Endodermal cell (in vitro differentiated cells): ENCODE measurements around the gene OTOG. TPM values are rescaled to one million over a fixed set of nuclear protein-coding genes. Genes with fewer than 3 reads are reported as not detected.

Experiments
- DNase-seq: peaks from one replicate; pipeline ENCODE4 v3.0.0-alpha.2; 2017
- H3K27ac ChIP-seq: 2 replicates; pipeline ENCODE4 v1.5.1; 2013; ENCODE audit warnings: mild to moderate bottlenecking, low read depth, low read length, moderate library complexity
- H3K27me3 ChIP-seq: 2 replicates; pipeline ENCODE4 v1.6.1; 2013; ENCODE audit warnings: mild to moderate bottlenecking, low read length, moderate library complexity; ENCODE audit not compliant: insufficient read depth, control insufficient read depth, poor library complexity, severe bottlenecking
- H3K36me3 ChIP-seq: 2 replicates; pipeline ENCODE4 v1.7.0; 2013; ENCODE audit warnings: mild to moderate bottlenecking, low read length, moderate library complexity; ENCODE audit not compliant: control insufficient read depth, insufficient read depth
- H3K4me1 ChIP-seq: one replicate; pipeline ENCODE4 v1.7.0; 2013; ENCODE audit warnings: low read length; ENCODE audit not compliant: control insufficient read depth, insufficient read depth
- H3K4me3 ChIP-seq: 2 replicates; pipeline ENCODE4 v1.5.1; 2013; ENCODE audit warnings: mild to moderate bottlenecking, low read length, moderate library complexity
- H3K9ac ChIP-seq: 2 replicates; pipeline ENCODE4 v1.6.1; 2013; ENCODE audit warnings: mild to moderate bottlenecking, low read length, moderate library complexity; ENCODE audit not compliant: poor library complexity, severe bottlenecking; ENCODE audit errors: extremely low read depth
- H3K9me3 ChIP-seq: 2 replicates; pipeline ENCODE4 v1.6.1; 2013; ENCODE audit warnings: mild to moderate bottlenecking, low read length, moderate library complexity; ENCODE audit not compliant: control insufficient read depth
- H3K27ac Mint-ChIP-seq: 2 replicates; pipeline ENCODE4 v1.8.0; 2020; ENCODE audit warnings: mixed read lengths
- H3K27me3 Mint-ChIP-seq: 2 replicates; pipeline ENCODE4 v1.8.0; 2021; ENCODE audit warnings: mild to moderate bottlenecking, mixed read lengths; ENCODE audit not compliant: insufficient read depth
- H3K36me3 Mint-ChIP-seq: 2 replicates; pipeline ENCODE4 v1.8.0; 2020; ENCODE audit warnings: low read depth, mixed read lengths
- H3K4me1 Mint-ChIP-seq: 2 replicates; pipeline ENCODE4 v1.8.0; 2020; ENCODE audit warnings: mixed read lengths
- H3K4me3 Mint-ChIP-seq: 2 replicates; pipeline ENCODE4 v1.8.0; 2020; ENCODE audit warnings: mild to moderate bottlenecking, moderate library complexity, mixed read lengths
- H3K9me3 Mint-ChIP-seq: 2 replicates; pipeline ENCODE4 v1.8.0; 2020; ENCODE audit warnings: mild to moderate bottlenecking, mixed read lengths
- WGBS, 2 experiments: methylation state at CpG; one replicate each; pipeline versions ENCODE4 v1.1.5 to v1.1.7; 2013; ENCODE audit warnings: missing lambda C conversion rate in 2 of 2, mixed read lengths in 1 of 2; ENCODE audit not compliant: insufficient coverage in 1 of 2, insufficient read length in 1 of 2; 5-methylcytosine and 5-hydroxymethylcytosine counted together
- total RNA-seq, 2 donors: library from RNA; stranded (reverse); fragmentation: NEBNext Ultra II Directional in 1 of 2; extraction: Animal tissue kit (Norgen Biotek cat#: 25700) in 1 of 2; gene quantifications; 2 replicates in 1 of 2; 3 replicates in 1 of 2; pipeline ENCODE4 v1.2.1, GENCODE V29; 2021
- TF ChIP-seq, protein P1 (sequence below): fragments of 200-600 bp; sonication (generic); conservative IDR thresholded peaks from 2 replicates; pipeline ENCODE4 v1.5.0; 2021; ENCODE audit warnings: antibody characterized with exemption, mild to moderate bottlenecking

The OTOG gene
- total RNA-seq, 2 donors from 2014 or later: 0.33 to 0.55 TPM

DNA sequence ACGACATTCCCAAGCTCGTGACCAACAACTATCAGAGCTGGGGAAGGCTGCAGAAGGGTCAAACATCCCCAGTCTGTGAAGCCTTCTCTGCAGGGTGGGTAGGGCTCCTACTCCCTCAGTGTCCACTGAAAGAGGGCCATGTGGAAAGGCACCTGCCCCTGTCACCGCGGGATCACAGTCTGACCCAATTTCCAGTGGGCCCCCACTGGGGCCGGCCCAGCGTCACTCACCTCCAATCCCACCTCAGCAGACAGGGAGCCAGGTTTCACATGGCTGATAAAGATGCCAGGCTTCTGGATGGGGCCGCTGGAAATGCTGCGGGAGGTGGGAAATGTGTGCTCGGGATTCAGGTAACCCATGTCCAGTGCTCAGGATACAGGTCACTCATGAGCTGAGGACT, 22.8 kb upstream of the OTOG start:
- 81 to 93% methylated on average over 8 to 9 of the region's 9 CpGs for WGBS, 2 experiments
- Mint-ChIP-seq H3K4me1 (peaks cover 2% of the 10 kb centered on the region), H3K9me3 (no peaks in the 10 kb centered on the region), H3K36me3 (no peaks in the 10 kb centered on the region), H3K4me3 (no peak overlapping the region), H3K27ac (no peak overlapping the region), H3K27me3 (peaks cover 2% of the 10 kb centered on the region)
- Histone ChIP-seq H3K4me1 (no peaks in the 10 kb centered on the region), H3K36me3 (no peaks in the 10 kb centered on the region), H3K27me3 (no peaks in the 10 kb centered on the region), H3K27ac (no peak overlapping the region), H3K9me3 (no peaks in the 10 kb centered on the region), H3K4me3 (no peak overlapping the region), H3K9ac (no peak overlapping the region)
- no peak for DNase-seq
- TF ChIP-seq, protein P1, sequence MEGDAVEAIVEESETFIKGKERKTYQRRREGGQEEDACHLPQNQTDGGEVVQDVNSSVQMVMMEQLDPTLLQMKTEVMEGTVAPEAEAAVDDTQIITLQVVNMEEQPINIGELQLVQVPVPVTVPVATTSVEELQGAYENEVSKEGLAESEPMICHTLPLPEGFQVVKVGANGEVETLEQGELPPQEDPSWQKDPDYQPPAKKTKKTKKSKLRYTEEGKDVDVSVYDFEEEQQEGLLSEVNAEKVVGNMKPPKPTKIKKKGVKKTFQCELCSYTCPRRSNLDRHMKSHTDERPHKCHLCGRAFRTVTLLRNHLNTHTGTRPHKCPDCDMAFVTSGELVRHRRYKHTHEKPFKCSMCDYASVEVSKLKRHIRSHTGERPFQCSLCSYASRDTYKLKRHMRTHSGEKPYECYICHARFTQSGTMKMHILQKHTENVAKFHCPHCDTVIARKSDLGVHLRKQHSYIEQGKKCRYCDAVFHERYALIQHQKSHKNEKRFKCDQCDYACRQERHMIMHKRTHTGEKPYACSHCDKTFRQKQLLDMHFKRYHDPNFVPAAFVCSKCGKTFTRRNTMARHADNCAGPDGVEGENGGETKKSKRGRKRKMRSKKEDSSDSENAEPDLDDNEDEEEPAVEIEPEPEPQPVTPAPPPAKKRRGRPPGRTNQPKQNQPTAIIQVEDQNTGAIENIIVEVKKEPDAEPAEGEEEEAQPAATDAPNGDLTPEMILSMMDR: no peak

DNA sequence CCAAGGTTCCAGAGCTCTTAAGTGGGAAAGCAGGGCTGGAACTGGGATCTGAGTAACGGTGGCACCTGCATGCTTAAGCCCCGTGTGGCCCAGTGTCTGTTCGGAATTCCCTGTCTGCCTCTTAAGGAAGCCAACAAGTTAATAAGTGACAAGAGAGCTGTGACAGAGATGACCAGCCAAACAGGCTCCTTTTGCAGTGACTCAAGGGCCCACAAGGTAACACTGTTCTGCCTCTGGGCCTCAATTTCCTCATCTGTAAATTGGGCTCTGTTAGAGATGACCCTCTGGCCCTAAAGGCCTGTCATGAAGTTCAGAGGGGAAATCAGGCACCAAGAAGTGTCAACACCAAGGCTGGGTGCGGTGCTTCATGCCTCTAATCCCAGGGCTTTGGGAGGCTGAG, 21.5 kb upstream of the OTOG start:
- no peak for DNase-seq
- Histone ChIP-seq H3K9me3 (no peaks in the 10 kb centered on the region), H3K9ac (no peak overlapping the region), H3K36me3 (no peaks in the 10 kb centered on the region), H3K27me3 (no peaks in the 10 kb centered on the region), H3K4me3 (no peak overlapping the region), H3K4me1 (peaks cover 6% of the 10 kb centered on the region), H3K27ac (no peak overlapping the region)
- peaks cover 4% of the 10 kb centered on the region for H3K27me3 Mint-ChIP-seq
- no peak overlapping the region for H3K27ac Mint-ChIP-seq
- WGBS, 2 experiments: 90 to 94% methylated on average over 4 of the region's 4 CpGs
- no peak overlapping the region for H3K4me3 Mint-ChIP-seq
- TF ChIP-seq, protein P1: no peak
- no peaks in the 10 kb centered on the region for H3K36me3 Mint-ChIP-seq
- H3K4me1 Mint-ChIP-seq: peaks cover 10% of the 10 kb centered on the region
- no peaks in the 10 kb centered on the region for H3K9me3 Mint-ChIP-seq

DNA sequence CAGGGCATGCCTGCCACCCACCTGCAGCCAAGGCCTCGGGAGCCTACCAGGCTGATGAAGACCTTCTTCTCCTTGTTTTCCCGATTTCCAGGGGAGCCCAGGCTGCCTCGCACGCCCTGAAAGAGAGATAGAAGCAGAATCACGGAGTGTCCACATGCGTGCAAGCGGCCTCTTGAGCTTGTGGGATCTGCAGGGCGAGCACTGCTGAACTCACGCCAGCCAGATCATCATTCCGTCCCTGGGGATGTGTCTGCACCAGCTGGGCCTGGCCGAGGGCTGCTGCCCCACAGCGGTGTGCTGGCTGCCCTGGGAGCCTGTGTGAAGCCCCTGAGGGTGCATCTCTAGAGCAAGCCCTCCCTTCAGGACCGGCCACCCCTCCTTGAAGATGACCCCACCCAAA, 20.7 kb upstream of the OTOG start:
- Histone ChIP-seq H3K27me3 (no peaks in the 10 kb centered on the region), H3K9ac (no peak overlapping the region), H3K4me1 (peaks cover 14% of the 10 kb centered on the region), H3K4me3 (no peak overlapping the region), H3K9me3 (no peaks in the 10 kb centered on the region), H3K36me3 (no peaks in the 10 kb centered on the region), H3K27ac (no peak overlapping the region)
- Mint-ChIP-seq H3K36me3 (no peaks in the 10 kb centered on the region), H3K27me3 (peaks cover 4% of the 10 kb centered on the region), H3K4me3 (no peak overlapping the region), H3K27ac (no peak overlapping the region), H3K9me3 (no peaks in the 10 kb centered on the region), H3K4me1 (peaks cover 12% of the 10 kb centered on the region)
- TF ChIP-seq, protein P1: no peak
- 87 to 93% methylated on average over 12 to 13 of the region's 13 CpGs for WGBS, 2 experiments
- DNase-seq: no peak
